Natural killer cell (primary cell): Measurements from ENCODE around the gene GADD45G. TPM values are rescaled to one million over a fixed set of nuclear protein-coding genes. Genes with fewer than 3 reads are reported as not detected.

Experiments used
- ATAC-seq, 3 donors: fragments of 150-1000 bp in 2 of 3; fragments of 200-7000 bp in 1 of 3; cut with Tn5 transposase; 1 replicate in 1 of 3; 2 replicates in 2 of 3; pipeline ENCODE4 v1.10.0; 2021; ENCODE audit warnings: mild to moderate bottlenecking in 2 of 3, moderate library complexity in 2 of 3
- DNase-seq, 2 donors: peaks; one replicate each; pipeline versions ENCODE4 v3.0.0 to v3.0.0-alpha.2; 2013 to 2021; ENCODE audit warnings: mixed read lengths in 1 of 2
- H3K27ac ChIP-seq: one replicate; pipeline ENCODE4 v1.5.1; 2013; ENCODE audit warnings: mild to moderate bottlenecking, low read length
- H3K27me3 ChIP-seq: one replicate; pipeline ENCODE4 v1.6.1; 2013; ENCODE audit warnings: low read length; ENCODE audit not compliant: control insufficient read depth, insufficient read depth
- H3K36me3 ChIP-seq: one replicate; pipeline ENCODE4 v1.6.1; 2013; ENCODE audit warnings: low read length; ENCODE audit not compliant: control insufficient read depth, insufficient read depth
- H3K4me1 ChIP-seq: one replicate; pipeline ENCODE4 v1.6.1; 2013; ENCODE audit warnings: low read length; ENCODE audit not compliant: control insufficient read depth, insufficient read depth
- H3K4me3 ChIP-seq: one replicate; pipeline ENCODE4 v1.5.1; 2013; ENCODE audit warnings: low read length
- H3K9me3 ChIP-seq: one replicate; pipeline ENCODE4 v1.6.1; 2013; ENCODE audit warnings: low read length; ENCODE audit not compliant: control insufficient read depth, insufficient read depth
- H3K27ac Mint-ChIP-seq, 2 donors: one replicate each; pipeline ENCODE4 v1.8.0; 2022; ENCODE audit warnings: mild to moderate bottlenecking in 2 of 2, mixed read lengths in 2 of 2, moderate library complexity in 1 of 2
- H3K27me3 Mint-ChIP-seq, 2 donors: one replicate each; pipeline ENCODE4 v1.8.0; 2022; ENCODE audit warnings: low read depth in 2 of 2, mixed read lengths in 2 of 2
- H3K36me3 Mint-ChIP-seq: one replicate; pipeline ENCODE4 v1.8.0; 2022; ENCODE audit warnings: mixed read lengths
- H3K4me1 Mint-ChIP-seq, 2 donors: one replicate each; pipeline ENCODE4 v1.8.0; 2022; ENCODE audit warnings: mixed read lengths in 2 of 2
- H3K4me3 Mint-ChIP-seq: one replicate; pipeline ENCODE4 v1.8.0; 2022; ENCODE audit warnings: mild to moderate bottlenecking, moderate library complexity, mixed read lengths
- H3K9me3 Mint-ChIP-seq, 2 donors: one replicate each; pipeline ENCODE4 v1.8.0; 2022; ENCODE audit warnings: mixed read lengths in 2 of 2
- CTCF ChIP-seq: fragments of 200-600 bp; IDR thresholded peaks from one replicate; pipeline ENCODE4 v1.8.0; 2022; ENCODE audit warnings: antibody characterized with exemption
- WGBS: methylation state at CpG from one replicate; pipeline ENCODE4 v1.1.7; 2013; ENCODE audit warnings: missing lambda C conversion rate; ENCODE audit not compliant: insufficient coverage; 5-methylcytosine and 5-hydroxymethylcytosine counted together
- intact Hi-C: fragments of 100-400 bp; cut with micrococcal nuclease; formaldehyde crosslinking; loops from one replicate; pipeline ENCODE4 v1.14.2; 2022
- total RNA-seq, 4 donors: library from RNA; stranded (reverse); fragments of 120-200 nt in 1 of 4; gene quantifications; one replicate each; pipeline versions ENCODE4 v1.2.3 to v1.2.4, GENCODE V29; 2013 to 2022

GADD45G gene
- total RNA-seq, 3 donors from 2014 or later (not counting 1 experiment from before 2014, with no cell fraction given) = 2.6 to 3.2 (median 2.8) TPM

GRCh38 chr9:89611425-89611824 is 6.6 kb downstream of the GADD45G start:
- DNase-seq (no peak), ATAC-seq (no peak)
- H3K9me3 Mint-ChIP-seq = no peaks in the 10 kb centered on the region
- 87% methylated on average over 5 of the region's 5 CpGs for WGBS
- peaks cover 0 to 3% of the 10 kb centered on the region in 2 donors for H3K4me1 Mint-ChIP-seq
- TF ChIP-seq CTCF = no peak
- no peaks in the 10 kb centered on the region for H3K36me3 Mint-ChIP-seq
- Histone ChIP-seq H3K27ac (no peak overlapping the region), H3K9me3 (no peaks in the 10 kb centered on the region), H3K36me3 (no peaks in the 10 kb centered on the region), H3K27me3 (no peaks in the 10 kb centered on the region), H3K4me3 (no peak overlapping the region), H3K4me1 (peaks cover 5% of the 10 kb centered on the region)
- H3K27me3 Mint-ChIP-seq = peaks cover 40 to 47% of the 10 kb centered on the region in 2 donors
- no peak overlapping the region for H3K27ac Mint-ChIP-seq
- intact Hi-C loops = no loop called here
- H3K4me3 Mint-ChIP-seq = no peak overlapping the region

GRCh38 chr9:89612566-89613278 is 7.9 kb downstream of the GADD45G start:
- H3K4me1 ChIP-seq = no peaks in the 10 kb centered on the region
- no peak overlapping the region for H3K4me3 Mint-ChIP-seq
- H3K27ac Mint-ChIP-seq = no peak overlapping the region
- no peak overlapping the region for H3K4me3 ChIP-seq
- H3K36me3 Mint-ChIP-seq = no peaks in the 10 kb centered on the region
- no peaks in the 10 kb centered on the region for H3K27me3 ChIP-seq
- no peak for DNase-seq
- 89% methylated on average over 17 of the region's 17 CpGs for WGBS
- H3K9me3 Mint-ChIP-seq = no peaks in the 10 kb centered on the region
- no peak for ATAC-seq
- intact Hi-C loops = no loop called here
- H3K4me1 Mint-ChIP-seq = no peaks in the 10 kb centered on the region
- no peak overlapping the region for H3K27ac ChIP-seq
- TF ChIP-seq CTCF = no peak
- no peaks in the 10 kb centered on the region for H3K36me3 ChIP-seq
- no peaks in the 10 kb centered on the region for H3K9me3 ChIP-seq
- peaks cover 32 to 34% of the 10 kb centered on the region in 2 donors for H3K27me3 Mint-ChIP-seq

DNA sequence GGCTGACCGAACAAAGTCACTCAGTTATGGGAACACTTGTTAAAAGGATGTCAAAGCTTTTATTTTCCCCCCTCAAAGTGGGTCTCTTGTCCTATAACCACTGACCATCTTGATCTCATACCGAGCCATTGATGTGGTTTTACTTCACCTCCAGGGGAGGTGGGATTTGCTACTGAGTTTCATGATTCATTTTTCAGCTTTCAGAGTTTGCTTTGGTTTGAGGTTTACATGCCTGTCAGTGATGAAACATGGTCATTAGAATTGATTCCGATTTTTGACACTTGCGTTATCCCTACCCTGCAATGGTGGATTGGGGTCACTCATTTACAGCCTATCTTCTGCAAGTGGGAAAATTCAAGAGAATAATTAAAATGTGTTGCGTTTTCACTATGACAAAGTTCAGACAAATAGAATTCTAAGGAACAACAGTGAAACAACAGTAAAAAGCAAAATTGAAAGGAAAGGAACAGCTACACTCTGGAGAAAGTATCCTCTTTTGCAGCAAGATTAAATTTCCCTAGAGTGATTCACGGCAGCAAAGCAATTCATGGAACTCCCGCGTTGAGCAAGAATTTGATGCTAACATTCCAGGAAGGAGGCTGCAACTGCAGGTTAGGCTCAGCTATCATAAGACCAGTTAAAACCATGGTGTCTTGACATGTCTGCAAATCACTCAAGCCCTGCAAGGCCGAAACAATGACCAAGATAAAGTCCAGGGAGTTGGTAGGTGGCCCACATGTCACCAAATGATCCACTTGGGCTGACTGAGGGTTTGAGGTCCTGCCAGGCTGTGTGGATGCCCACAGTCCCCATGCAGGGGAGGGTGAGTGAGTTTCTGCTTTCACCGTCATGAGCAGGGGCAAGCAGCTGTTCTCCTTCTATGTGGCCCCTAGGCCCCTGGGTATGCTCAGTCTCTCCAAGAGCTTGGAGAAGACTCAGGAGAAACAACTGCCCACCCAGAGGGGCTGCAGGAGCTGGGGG is 9.4 kb downstream of the GADD45G start:
- Histone ChIP-seq H3K9me3 (no peaks in the 10 kb centered on the region), H3K27ac (no peak overlapping the region), H3K36me3 (no peaks in the 10 kb centered on the region), H3K4me1 (no peaks in the 10 kb centered on the region), H3K27me3 (no peaks in the 10 kb centered on the region), H3K4me3 (no peak overlapping the region)
- Mint-ChIP-seq H3K36me3 (no peaks in the 10 kb centered on the region), H3K4me3 (no peak overlapping the region), H3K27ac (no peak overlapping the region), H3K4me1 (no peaks in the 10 kb centered on the region), H3K27me3 (peaks cover 19 to 22% of the 10 kb centered on the region in 2 donors), H3K9me3 (no peaks in the 10 kb centered on the region)
- DNase-seq (no peak), ATAC-seq (no peak)
- 75% methylated on average over 10 of the region's 10 CpGs for WGBS
- intact Hi-C loops = no loop called here
- TF ChIP-seq CTCF = no peak
